GM23338 (cell line): ENCODE data around the gene RNF212B. TPM values are rescaled to one million over a fixed set of nuclear protein-coding genes. Genes with fewer than 3 reads are reported as not detected.

Source experiments
- ATAC-seq: fragments of 200-7000 bp; cut with Tn5 transposase; 3 replicates; pipeline ENCODE4 v1.9.1; 2020
- DNase-seq: peaks from one replicate; pipeline ENCODE4 v3.0.0-alpha.2; 2015; ENCODE audit warnings: low spot score
- H2AFZ ChIP-seq: fragments of 200-600 bp; sonication (generic); 2 replicates; pipeline ENCODE4 v1.8.0; 2016; ENCODE audit warnings: antibody characterized with exemption, mild to moderate bottlenecking, moderate library complexity
- H3F3A ChIP-seq: fragments of 200-600 bp; sonication (generic); replicated peaks from 2 replicates; pipeline ENCODE4 v1.8.0; 2017; ENCODE audit warnings: antibody characterized with exemption, mixed run types, low read depth
- H3K27ac ChIP-seq: fragments of 200-600 bp; sonication (generic); 2 replicates; pipeline ENCODE4 v1.6.1; 2016; ENCODE audit warnings: low read depth
- H3K27me3 ChIP-seq: fragments of 200-600 bp; sonication (generic); 2 replicates; pipeline ENCODE4 v1.8.0; 2016; ENCODE audit warnings: mild to moderate bottlenecking, mixed run types, moderate library complexity; ENCODE audit not compliant: insufficient read depth
- H3K36me3 ChIP-seq: fragments of 200-600 bp; sonication (generic); 2 replicates; pipeline ENCODE4 v1.8.0; 2016; ENCODE audit warnings: mild to moderate bottlenecking; ENCODE audit not compliant: insufficient read depth
- H3K4me1 ChIP-seq: fragments of 200-600 bp; sonication (generic); 2 replicates; pipeline ENCODE4 v1.8.0; 2016; ENCODE audit warnings: mild to moderate bottlenecking, moderate library complexity; ENCODE audit not compliant: insufficient read depth
- H3K4me2 ChIP-seq: fragments of 200-600 bp; sonication (generic); 2 replicates; pipeline ENCODE4 v1.7.1; 2017; ENCODE audit warnings: mixed run types
- H3K4me3 ChIP-seq: fragments of 200-600 bp; sonication (generic); 2 replicates; pipeline ENCODE4 v1.6.1; 2016; ENCODE audit warnings: mixed run types
- H3K79me2 ChIP-seq: fragments of 200-600 bp; sonication (generic); replicated peaks from 2 replicates; pipeline ENCODE4 v1.8.0; 2017; ENCODE audit warnings: mild to moderate bottlenecking; ENCODE audit not compliant: insufficient read depth
- H3K9me2 ChIP-seq: fragments of 200-600 bp; sonication (generic); 2 replicates; pipeline ENCODE4 v1.8.0; 2017; ENCODE audit not compliant: insufficient read depth
- H4K20me1 ChIP-seq: fragments of 200-600 bp; sonication (generic); replicated peaks from 2 replicates; pipeline ENCODE4 v1.8.0; 2017; ENCODE audit warnings: mild to moderate bottlenecking; ENCODE audit not compliant: insufficient read depth
- H3K27ac Mint-ChIP-seq: 2 replicates; pipeline ENCODE4 v1.8.0; 2020; ENCODE audit warnings: inconsistent platforms, mild to moderate bottlenecking, moderate library complexity, mixed read lengths
- H3K27me3 Mint-ChIP-seq: 3 replicates; pipeline ENCODE4 v1.8.0; 2022; ENCODE audit warnings: low read depth, mild to moderate bottlenecking, moderate library complexity, mixed read lengths, inconsistent platforms; ENCODE audit not compliant: insufficient read depth, poor library complexity
- H3K36me3 Mint-ChIP-seq: 3 replicates; pipeline ENCODE4 v1.8.0; 2021; ENCODE audit warnings: low read depth, mild to moderate bottlenecking, inconsistent platforms, moderate library complexity, mixed read lengths
- H3K4me1 Mint-ChIP-seq: 3 replicates; pipeline ENCODE4 v1.8.0; 2020; ENCODE audit warnings: mild to moderate bottlenecking, inconsistent platforms, mixed read lengths
- H3K4me3 Mint-ChIP-seq: 3 replicates; pipeline ENCODE4 v1.8.0; 2021; ENCODE audit warnings: moderate library complexity, mild to moderate bottlenecking, inconsistent platforms, mixed read lengths
- H3K9me3 Mint-ChIP-seq: 3 replicates; pipeline ENCODE4 v1.8.0; 2020; ENCODE audit warnings: moderate library complexity, mild to moderate bottlenecking, inconsistent platforms, mixed read lengths
- ETS1 ChIP-seq: IDR thresholded peaks from 2 replicates; pipeline ENCODE4 v1.6.1; 2016; ENCODE audit warnings: antibody characterized with exemption
- REST ChIP-seq: IDR thresholded peaks from one replicate; pipeline ENCODE4 v1.6.1; 2018; ENCODE audit warnings: antibody characterized with exemption; ENCODE audit not compliant: unreplicated experiment
- ZNF114 ChIP-seq: fragments of 250-450 bp; sonication (Bioruptor Pico); IDR thresholded peaks from 2 replicates; pipeline ENCODE4 v1.5.0; 2020; ENCODE audit warnings: mild to moderate bottlenecking, moderate library complexity
- polyA plus RNA-seq: library from polyadenylated mRNA; unstranded; fragments of >200 nt; fragmentation: Nextera tagmentation; extraction: Ambion mirVana; gene quantifications from 2 replicates; pipeline ENCODE4 v1.2.1, GENCODE V29; 2016
- total RNA-seq: library from RNA; depleted of rRNA; stranded (reverse); fragments of >200 nt; shearing (Covaris generic); gene quantifications from 2 replicates; pipeline ENCODE4 v1.2.3, GENCODE V29; 2014

RNF212B gene
- total and polyA plus RNA-seq, 2 experiments from 2014 or later: not detected

GRCh38 chr14:23296012-23296777, 58.5 kb downstream of the RNF212B start:
- H3K27me3 ChIP-seq: peaks cover 96% of the 10 kb centered on the region
- no peak for DNase-seq
- Mint-ChIP-seq H3K4me3 (no peak overlapping the region), H3K4me1 (peaks cover 16% of the 10 kb centered on the region), H3K36me3 (no peaks in the 10 kb centered on the region), H3K27ac (no peak overlapping the region), H3K27me3 (peaks cover 91% of the 10 kb centered on the region), H3K9me3 (no peaks in the 10 kb centered on the region)
- peaks cover 8% of the 10 kb centered on the region for H3F3A ChIP-seq
- H2AFZ ChIP-seq: no peak overlapping the region
- peaks cover 20% of the 10 kb centered on the region; the same call in 1 of the 2 replicates for H3K4me1 ChIP-seq
- no peak for TF ChIP-seq ETS1
- TF ChIP-seq ZNF114 (CRISPR knock-in tag): no peak
- H3K9me2 ChIP-seq: no peaks in the 10 kb centered on the region
- no peak for ATAC-seq
- H3K27ac ChIP-seq: no peak overlapping the region
- H3K36me3 ChIP-seq: no peaks in the 10 kb centered on the region
- H3K4me3 ChIP-seq: no peak overlapping the region
- H4K20me1 ChIP-seq: peaks cover 20% of the 10 kb centered on the region
- no peaks in the 10 kb centered on the region for H3K79me2 ChIP-seq
- H3K4me2 ChIP-seq: no peak overlapping the region

GRCh38 chr14:23297096-23297495, 59.4 kb downstream of the RNF212B start:
- peaks cover 16% of the 10 kb centered on the region for H3K4me1 Mint-ChIP-seq
- Histone ChIP-seq H3K36me3 (no peaks in the 10 kb centered on the region), H3K4me1 (peaks cover 20% of the 10 kb centered on the region; the same call in 1 of the 2 replicates), H2AFZ (no peak overlapping the region), H3K4me2 (no peak overlapping the region), H4K20me1 (peaks cover 20% of the 10 kb centered on the region), H3K27ac (no peak overlapping the region), H3K4me3 (no peak overlapping the region), H3K79me2 (no peaks in the 10 kb centered on the region), H3F3A (peaks cover 8% of the 10 kb centered on the region), H3K9me2 (no peaks in the 10 kb centered on the region), H3K27me3 (peaks cover 87% of the 10 kb centered on the region)
- H3K27ac Mint-ChIP-seq: no peak overlapping the region
- ATAC-seq: no peak
- no peaks in the 10 kb centered on the region for H3K9me3 Mint-ChIP-seq
- DNase-seq: no peak
- no peaks in the 10 kb centered on the region for H3K36me3 Mint-ChIP-seq
- no peak overlapping the region for H3K4me3 Mint-ChIP-seq
- no peak for TF ChIP-seq REST
- peaks cover 84% of the 10 kb centered on the region for H3K27me3 Mint-ChIP-seq
